G401.6 (cell line): ENCODE measurements around the gene IFITM2.
"Not testable (repeated sequence)": the region's sequence is repeated elsewhere in the genome, so short reads cannot be mapped to it uniquely, and the experiment has no call there.

ENCODE experiments used
- FAIRE-seq: peaks from 2 replicates; lab custom pipeline; 2012; peaks lifted over from hg19 to GRCh38; lab: Jason Lieb, UNC

The IFITM2 gene

DNA sequence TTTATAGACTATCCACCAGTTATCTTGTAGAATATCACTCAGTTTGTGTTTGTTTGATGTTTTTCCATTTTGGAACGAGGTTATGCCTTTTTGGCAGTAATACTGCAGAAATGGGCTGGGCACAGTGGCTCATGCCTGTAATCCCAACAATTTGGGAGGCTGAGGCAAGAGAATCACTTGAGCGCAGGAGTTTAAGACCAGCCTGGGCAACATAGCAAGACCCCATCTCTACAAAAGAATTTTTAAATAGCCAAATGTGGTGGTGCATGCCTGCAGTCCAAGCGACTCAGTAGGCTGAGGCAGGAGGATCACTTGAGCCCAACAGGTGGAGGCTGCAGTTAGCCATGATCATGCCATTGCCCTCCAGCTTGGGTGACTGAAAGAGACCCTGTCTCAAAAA lies 38.9 kb downstream of the IFITM2 start:
- FAIRE-seq: no peak

DNA sequence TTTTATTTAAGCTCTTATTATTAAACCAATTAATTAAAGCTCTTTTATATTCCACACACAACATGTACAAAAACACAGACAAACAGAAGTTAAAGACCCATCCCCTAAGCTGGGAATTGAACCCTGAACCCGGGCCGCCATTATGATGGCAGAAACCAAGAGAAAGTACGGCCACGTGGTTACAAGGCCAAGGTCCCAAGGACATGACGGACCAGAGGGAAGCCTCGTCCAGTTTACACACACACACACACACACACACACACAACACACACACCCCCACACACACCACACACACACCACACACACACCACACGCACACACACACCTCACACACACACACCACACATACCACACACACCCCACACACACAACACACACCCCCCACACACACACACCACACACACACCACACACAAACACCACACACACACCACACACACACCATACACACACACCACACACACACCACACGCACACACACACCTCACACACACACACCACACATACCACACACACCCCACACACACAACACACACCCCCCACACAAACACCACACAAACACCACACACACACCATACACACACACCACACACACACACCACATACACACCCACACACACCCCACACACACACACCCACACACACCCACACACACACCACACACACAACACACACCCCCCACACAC lies 41.8 kb downstream of the IFITM2 start:
- not testable (repeated sequence) for FAIRE-seq

DNA sequence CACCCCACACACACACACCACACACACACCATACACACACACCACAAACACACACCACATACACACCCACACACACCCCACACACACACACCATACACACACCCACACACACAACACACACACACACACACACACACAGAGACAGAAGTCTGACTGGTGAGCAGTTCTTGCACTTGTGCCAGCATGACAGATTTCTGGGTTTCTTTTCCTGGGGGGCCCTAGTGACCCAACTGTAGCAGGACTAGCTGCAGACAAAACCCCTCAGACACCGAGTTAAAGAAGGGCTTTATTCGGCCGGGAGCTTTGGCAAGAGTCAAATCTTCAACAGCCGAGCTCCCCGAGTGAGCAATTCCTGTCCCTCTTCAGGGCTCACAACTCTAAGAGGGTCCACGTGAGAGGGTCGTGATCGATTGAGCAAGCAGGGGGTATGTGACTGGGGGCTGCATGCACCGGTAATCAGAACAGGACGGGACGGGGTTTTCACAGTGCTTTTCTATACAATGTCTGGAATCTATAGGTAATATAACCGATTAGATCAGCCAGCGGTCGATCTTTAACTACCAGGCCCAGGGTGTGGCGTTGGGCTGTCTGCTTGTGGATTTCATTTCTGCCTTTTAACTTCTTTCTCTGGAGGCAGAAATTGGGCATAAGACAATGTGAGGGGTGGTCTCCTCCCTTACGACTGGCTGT lies 42.6 kb downstream of the IFITM2 start:
- FAIRE-seq: not testable (repeated sequence)

DNA sequence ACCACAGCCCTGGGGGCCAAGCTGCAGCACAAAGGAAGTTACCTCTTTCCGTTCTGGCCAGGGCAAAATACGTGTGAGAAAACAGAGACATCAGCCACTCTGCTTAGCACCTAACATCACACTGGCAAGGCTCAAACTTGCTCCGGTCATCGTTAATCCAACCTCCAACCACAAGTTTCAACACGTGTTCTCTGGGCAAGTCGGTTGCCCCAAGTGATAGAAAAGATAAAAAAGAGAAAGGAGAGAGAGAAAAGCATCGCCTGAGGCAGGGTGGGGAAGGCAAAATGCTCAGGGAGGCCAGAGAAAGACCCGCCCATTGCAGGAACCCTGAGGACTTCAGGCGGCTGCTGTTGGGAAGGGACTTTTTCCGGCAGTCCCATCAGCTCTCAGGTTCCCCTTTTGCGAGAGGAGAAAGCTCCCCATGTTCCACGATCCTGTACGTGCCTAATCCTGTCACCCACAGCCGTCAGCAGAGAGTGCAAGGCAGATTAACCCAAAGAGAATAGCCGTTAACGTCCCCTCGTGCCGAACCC lies 43.2 kb downstream of the IFITM2 start:
- FAIRE-seq: no peak

DNA sequence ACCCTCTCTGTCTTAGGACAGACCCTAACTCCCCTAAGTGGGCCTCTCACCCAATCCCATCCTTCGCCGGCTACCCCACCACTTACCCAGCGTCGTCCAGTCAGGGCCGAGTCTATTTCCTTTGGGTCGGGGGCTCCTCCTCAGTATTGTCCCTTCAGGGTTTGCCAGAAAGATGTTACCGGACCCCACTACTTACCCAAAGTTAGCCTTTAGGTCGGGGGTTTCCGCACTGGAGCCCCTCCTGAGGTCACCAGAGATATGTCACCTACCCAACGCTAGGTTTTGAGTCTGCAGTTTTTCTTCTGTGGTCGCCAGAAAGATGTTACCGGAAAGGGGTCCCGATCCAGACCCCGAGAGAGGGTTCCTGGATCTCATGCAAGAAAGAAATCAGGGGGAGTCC lies 43.8 kb downstream of the IFITM2 start:
- no peak for FAIRE-seq

DNA sequence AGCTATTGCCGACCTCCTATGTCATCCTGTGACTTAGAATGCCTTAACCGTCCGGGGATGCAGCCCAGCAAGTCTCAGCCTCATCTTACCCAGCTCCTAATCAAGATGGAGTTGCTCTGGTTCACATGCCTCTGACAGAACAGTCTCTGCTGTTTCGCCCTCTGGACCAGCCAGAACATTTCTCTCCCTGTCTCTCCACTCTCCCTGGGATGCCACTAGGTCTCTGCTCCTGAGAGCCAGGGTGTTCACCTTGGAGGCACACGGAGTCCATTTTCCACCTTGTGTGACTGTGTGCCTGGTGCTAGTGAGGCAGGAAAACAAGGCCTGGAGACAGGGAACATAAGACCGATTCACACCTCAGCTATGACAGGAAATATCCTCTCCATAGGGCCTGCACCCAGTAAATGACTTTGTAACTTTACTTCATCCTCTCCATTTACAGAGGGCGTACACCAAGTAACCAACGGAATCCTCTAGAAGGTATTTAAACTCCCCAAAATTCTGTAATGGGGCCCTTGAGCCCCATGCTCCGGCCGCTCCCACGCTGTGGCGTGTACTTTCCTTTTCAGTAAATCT lies 44.9 kb downstream of the IFITM2 start:
- no peak for FAIRE-seq

DNA sequence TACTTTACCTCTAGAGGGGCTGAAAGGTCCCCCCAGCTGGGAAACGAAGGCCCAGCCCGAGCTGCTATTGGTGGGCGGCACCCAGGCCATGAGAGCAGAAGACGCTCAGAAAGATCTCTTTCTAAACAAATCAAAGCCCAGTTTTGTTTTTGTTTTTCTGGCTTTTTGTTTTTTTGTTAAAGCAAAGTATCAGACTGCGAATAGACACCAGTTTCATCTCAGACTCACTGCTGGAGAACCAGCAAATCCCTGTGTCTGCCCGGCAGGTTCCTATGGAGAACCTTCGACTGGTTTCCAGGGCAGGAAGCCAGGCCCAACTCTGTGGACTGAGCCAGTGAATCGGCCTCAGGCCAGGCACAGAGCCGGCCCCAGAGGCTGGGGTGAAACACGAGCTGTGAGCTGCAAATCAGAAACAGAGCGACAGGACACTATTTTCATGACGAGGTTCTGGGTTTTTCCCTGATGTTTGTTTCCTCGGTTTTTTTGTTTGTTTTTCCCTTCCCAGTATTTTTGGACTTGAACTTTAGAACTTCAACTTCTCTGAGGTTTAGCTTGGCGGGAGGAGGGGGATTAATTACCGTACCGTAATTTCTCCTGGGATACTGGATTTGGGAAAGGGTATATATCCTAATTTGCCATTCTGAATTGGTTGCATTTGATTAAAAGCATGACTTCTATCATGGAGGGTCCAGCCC lies 45.7 kb downstream of the IFITM2 start:
- no peak for FAIRE-seq

DNA sequence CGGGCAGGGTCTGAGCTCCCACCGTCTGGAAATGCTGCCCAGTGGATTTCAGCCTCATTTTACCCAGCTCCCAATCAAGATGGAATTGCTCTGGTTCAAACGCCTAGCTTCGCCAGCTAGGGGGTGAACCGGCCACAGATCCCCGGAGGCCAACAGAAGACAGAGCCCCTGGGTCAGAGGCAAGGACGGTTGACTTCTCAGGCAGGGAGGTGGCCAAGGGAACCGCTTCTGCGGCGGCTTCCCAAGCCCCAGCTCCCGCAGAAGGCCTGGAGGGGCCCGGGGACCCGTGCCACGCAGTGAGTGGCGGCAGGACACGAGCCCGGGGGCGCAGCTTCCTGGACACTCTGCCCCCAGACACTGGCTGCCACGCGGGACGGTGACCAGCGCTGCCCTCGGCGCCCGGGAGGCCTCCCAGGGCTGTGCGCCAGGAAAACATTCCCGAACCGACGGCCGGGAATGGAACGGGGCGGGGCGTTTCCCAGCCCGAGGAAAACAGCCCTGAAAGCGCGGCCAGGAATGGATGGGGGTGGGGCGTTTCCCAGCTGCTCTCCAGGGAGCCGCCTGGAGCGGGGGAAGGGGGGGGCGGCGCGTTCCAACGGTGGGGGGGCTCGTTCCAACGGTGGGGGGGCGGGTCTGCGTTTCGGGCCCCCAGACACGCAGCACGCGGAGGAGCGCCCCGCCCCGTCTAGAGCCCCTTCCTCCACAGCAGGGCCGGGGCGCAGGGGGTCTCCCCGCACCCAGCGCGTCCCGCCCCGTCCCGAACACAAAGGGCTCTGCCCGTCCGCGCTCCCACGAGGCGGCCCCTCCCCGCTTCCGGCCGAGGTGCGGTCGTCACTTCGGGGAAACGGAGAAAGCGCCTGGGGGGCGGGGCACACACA lies 48.2 kb downstream of the IFITM2 start:
- FAIRE-seq: no peak

DNA sequence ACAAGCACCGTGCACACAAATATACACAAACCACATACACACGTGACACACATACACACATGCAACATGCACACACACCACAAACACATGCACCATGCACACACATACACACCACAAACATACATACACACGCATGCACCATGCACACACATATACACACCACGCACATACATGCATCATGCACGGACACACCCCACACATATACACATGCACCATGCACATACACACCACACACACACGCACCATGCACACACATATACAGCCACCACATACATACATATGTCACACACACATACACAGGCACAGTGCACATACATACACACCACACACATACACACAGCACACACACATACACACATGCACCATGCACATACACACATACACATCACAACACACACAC lies 49.0 kb downstream of the IFITM2 start:
- no peak for FAIRE-seq

DNA sequence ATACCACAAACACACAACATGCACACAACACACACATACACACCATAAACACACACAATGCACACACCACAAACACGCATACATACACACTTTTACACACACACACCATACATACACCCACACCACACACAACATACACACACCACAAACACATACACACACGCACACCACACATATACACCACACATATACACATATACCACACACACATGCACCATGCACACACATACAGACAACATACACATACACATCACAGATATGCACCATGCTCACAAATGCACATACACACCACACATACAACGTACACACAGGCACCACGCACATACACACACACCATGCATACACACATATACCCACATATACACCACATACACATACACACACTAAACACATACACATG lies 50.0 kb downstream of the IFITM2 start:
- FAIRE-seq: no peak

DNA sequence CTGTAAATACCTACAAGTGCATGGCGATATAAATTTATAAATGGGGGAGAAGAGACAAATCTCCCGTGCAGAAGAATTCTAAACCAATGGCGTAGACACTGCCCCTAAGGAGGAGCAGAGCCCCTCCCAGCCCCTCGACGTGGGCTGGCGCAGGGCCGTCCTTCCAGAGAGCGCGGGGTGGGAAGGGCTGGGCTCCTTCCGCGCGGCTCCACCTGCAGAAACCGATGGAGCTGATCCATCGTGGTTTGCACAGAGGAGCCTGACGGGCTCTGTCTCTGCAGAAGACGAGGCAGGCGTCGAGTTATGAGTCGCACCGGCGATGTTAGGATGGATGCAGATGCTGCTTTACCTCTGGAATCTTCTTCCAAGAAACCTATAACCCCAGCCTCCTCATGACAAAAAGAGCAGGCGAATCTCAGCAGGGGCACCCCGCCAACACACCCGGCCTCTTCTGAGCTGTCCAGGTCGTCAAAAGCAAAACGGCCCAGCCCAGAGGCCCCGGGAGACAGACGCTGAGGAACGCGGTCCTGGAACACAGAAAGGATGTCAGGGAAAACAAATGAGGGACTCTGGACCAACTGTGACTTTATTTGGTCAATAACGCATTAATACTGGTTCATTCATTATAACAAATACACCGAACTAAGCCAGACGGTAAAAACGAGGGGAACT lies 50.6 kb downstream of the IFITM2 start:
- no peak for FAIRE-seq
